Right atrium auricular region (tissue), 2 donors: ENCODE measurements around the gene NF1. TPM values are rescaled to one million over a fixed set of nuclear protein-coding genes. Genes with fewer than 3 reads are reported as not detected.
A peak's percentile ranks its signal among the peaks of the same experiment; 100 is the strongest.

Experiments
- DNase-seq: peaks from one replicate; pipeline ENCODE4 v3.0.0-alpha.2; 2019; ENCODE audit warnings: low spot score
- H3K27ac ChIP-seq, 2 donors: fragments of 200-600 bp; sonication (generic); 1 replicate in 1 of 2; 2 replicates in 1 of 2; pipeline ENCODE4 v1.5.1; 2016 to 2019
- H3K27me3 ChIP-seq, 2 donors: fragments of 200-600 bp; sonication (generic); one replicate each; pipeline versions ENCODE4 v1.5.1 to v1.6.0; 2017 to 2019
- H3K36me3 ChIP-seq: fragments of 200-600 bp; sonication (generic); one replicate; pipeline ENCODE4 v1.5.1; 2016
- H3K4me1 ChIP-seq, 2 donors: fragments of 200-600 bp; sonication (generic); one replicate each; pipeline versions ENCODE4 v1.5.1 to v1.6.0; 2017 to 2019
- H3K4me3 ChIP-seq, 2 donors: fragments of 200-600 bp; sonication (generic); 1 replicate in 1 of 2; 2 replicates in 1 of 2; pipeline ENCODE4 v1.5.1; 2017 to 2019; ENCODE audit warnings: mild to moderate bottlenecking in 1 of 2, moderate library complexity in 1 of 2
- H3K9me3 ChIP-seq, 2 donors: fragments of 200-600 bp; sonication (generic); one replicate each; pipeline ENCODE4 v1.5.1; 2019
- total RNA-seq, 2 donors: library from RNA; depleted of rRNA; stranded (reverse); fragments of >200 nt; gene quantifications; one replicate each; pipeline ENCODE4 v1.1.0, GENCODE V29; 2016
- TF ChIP-seq, protein P1 (sequence below), 2 donors: fragments of 200-600 bp; sonication (generic); IDR thresholded peaks; one replicate each; pipeline ENCODE4 v1.5.1; 2019; ENCODE audit warnings: antibody characterized with exemption in 2 of 2

NF1 gene
- total RNA-seq, 2 donors from 2014 or later: 47.5 to 51.4 TPM

DNA sequence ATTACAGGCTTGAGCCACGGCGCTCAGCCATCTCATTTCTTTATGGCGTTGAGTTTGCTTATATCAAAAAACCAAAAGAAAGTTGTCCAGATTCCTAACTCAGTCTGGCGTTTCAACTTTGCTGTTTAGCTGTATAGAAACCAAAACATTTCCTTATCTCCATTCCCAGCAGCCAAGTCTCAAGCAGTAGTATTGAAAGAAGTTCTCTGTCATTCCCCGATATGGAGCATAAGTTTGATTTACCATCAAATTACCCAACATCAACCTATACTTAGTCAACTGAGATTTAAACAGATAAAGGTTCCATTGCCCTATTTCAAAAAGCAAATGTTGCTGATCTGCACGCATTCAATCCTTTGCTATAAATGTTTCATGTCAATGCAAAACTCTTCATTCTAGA, 269.2 kb downstream of the NF1 start:
- peaks cover 12% of the 10 kb centered on the region for H3K36me3 ChIP-seq
- H3K27ac ChIP-seq: no peak overlapping the region
- H3K4me3 ChIP-seq: no peak overlapping the region
- DNase-seq: no peak
- no peaks in the 10 kb centered on the region for H3K9me3 ChIP-seq
- H3K4me1 ChIP-seq: no peaks in the 10 kb centered on the region
- no peaks in the 10 kb centered on the region for H3K27me3 ChIP-seq
- TF ChIP-seq, protein P1, sequence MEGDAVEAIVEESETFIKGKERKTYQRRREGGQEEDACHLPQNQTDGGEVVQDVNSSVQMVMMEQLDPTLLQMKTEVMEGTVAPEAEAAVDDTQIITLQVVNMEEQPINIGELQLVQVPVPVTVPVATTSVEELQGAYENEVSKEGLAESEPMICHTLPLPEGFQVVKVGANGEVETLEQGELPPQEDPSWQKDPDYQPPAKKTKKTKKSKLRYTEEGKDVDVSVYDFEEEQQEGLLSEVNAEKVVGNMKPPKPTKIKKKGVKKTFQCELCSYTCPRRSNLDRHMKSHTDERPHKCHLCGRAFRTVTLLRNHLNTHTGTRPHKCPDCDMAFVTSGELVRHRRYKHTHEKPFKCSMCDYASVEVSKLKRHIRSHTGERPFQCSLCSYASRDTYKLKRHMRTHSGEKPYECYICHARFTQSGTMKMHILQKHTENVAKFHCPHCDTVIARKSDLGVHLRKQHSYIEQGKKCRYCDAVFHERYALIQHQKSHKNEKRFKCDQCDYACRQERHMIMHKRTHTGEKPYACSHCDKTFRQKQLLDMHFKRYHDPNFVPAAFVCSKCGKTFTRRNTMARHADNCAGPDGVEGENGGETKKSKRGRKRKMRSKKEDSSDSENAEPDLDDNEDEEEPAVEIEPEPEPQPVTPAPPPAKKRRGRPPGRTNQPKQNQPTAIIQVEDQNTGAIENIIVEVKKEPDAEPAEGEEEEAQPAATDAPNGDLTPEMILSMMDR (IDR thresholded peaks at IDR 0.05): no peak

DNA sequence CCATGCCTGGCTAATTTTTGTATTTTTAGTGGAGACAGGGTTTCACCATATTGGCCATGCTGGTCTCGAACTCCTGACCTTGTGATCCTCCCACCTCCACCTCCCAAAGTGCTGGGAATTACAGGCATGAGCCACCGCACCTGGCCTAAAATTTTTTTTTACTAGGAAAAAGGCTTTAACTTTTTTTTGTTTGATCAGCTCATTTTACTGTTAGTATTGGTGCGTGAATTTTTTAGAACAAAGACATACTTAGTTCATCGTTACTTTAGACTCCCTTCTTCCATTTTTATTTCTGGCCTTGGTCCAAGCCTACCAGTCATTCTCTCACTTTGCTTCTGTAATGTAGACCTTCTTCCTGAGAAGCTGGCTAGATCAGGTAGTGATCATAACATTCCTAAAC, 271.3 kb downstream of the NF1 start:
- no peak overlapping the region for H3K27ac ChIP-seq
- TF ChIP-seq, protein P1 (IDR thresholded peaks at IDR 0.05): no peak
- H3K27me3 ChIP-seq: no peaks in the 10 kb centered on the region
- DNase-seq: no peak
- no peaks in the 10 kb centered on the region for H3K9me3 ChIP-seq
- no peaks in the 10 kb centered on the region for H3K4me1 ChIP-seq
- H3K4me3 ChIP-seq: no peak overlapping the region
- peaks cover 19% of the 10 kb centered on the region for H3K36me3 ChIP-seq

DNA sequence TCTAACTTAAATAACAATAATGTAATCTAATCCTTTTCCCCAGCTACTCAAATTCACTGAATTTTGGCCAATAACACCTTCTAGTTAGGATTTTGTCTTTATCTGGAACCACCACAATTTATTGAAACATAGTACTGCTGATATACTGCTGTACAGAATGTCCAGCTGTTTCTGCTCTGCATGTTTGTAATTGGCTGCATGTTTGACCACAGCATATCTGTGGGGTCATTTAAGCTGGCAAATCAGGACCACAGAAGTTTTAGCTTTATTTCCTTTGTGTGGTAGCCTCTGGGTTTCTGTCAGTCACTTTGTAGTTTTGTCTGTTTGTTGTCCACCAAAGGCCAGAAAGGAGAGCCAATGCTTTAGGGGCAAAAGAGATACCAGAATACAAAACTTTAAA, 274.5 kb downstream of the NF1 start:
- DNase-seq: no peak
- no peaks in the 10 kb centered on the region for H3K9me3 ChIP-seq
- no peak overlapping the region for H3K4me3 ChIP-seq
- no peaks in the 10 kb centered on the region for H3K4me1 ChIP-seq
- no peaks in the 10 kb centered on the region for H3K27me3 ChIP-seq
- no peak overlapping the region for H3K27ac ChIP-seq
- TF ChIP-seq, protein P1 (IDR thresholded peaks at IDR 0.05): no peak
- peaks cover 12% of the 10 kb centered on the region for H3K36me3 ChIP-seq

DNA sequence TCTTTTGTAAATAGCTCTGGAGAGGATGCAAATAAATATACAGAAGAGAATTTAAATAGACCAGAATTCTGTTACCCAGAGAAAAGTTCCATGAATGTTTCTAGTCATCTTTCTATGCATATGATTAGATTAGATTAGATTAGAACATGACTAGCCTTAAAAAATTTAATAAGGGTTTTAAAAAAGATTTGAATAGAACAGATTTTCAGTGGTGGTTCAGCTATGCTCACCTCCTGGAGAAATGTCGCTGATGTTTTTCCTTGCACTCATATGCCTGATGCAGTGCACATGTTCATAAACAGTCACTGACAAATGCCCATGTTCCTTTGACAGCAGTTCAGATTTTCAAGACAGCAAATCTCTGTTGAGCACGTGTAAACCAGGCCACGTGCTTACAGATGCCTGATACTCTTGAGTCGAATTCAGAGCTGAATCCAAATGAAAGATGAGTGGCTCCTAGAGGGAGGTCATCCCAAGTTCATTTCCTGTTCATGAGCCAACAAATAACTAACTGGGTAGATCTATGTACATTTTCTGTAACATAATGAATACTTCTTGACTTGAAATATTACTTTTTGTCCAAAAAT, 276.8 kb downstream of the NF1 start:
- Histone ChIP-seq H3K27ac (no peak overlapping the region), H3K9me3 (no peaks in the 10 kb centered on the region), H3K36me3 (peaks cover 18% of the 10 kb centered on the region), H3K27me3 (no peaks in the 10 kb centered on the region), H3K4me3 (no peak overlapping the region), H3K4me1 (no peaks in the 10 kb centered on the region)
- TF ChIP-seq, protein P1 (IDR thresholded peaks at IDR 0.05): no peak
- no peak for DNase-seq

DNA sequence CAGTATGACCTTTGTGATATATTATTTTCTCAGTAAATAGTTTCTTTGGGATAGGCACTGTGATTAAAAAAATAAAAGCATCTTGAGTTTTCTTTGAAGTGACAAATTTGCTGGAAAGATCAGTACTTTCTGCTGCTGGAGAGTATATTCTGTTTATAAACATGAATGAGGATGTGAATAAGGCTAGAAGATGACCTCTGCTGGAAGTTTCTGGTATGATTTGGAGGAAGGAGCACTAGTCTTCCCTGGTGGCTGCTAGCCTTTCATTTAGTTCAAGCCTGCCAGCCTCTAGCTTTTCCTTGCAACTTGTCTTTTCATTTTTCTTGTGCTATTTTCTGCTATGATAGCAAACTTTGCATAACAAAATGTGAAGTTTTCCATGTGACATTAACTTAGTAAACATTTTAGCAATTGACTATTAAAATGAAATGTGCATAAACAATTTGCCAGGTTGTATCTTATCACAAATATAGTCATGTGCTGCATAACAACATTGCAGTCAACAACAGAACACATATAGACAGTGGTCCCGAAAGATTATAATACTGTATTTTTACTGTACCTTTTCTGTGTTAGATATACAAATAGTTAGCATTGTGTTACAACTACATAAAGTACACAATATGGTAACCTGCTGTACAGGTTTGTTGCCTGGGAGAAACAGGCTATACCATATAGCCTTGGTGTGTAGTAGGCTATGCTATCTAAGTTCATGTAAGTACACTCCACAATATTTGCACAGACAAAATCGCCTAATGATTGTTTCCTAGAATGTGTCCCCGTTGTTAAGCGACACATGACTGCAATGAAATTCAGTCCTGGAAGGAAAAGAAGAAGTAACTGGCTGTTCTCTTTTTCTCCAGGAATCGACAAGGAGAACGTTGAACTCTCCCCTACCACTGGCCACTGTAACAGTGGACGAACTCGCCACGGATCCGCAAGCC, 278.6 kb downstream of the NF1 start:
- no peak for DNase-seq
- TF ChIP-seq, protein P1 (IDR thresholded peaks at IDR 0.05): peak; percentile 13 to 61
- Histone ChIP-seq H3K4me1 (no peaks in the 10 kb centered on the region), H3K36me3 (peaks cover 22% of the 10 kb centered on the region), H3K27ac (no peak overlapping the region), H3K9me3 (no peaks in the 10 kb centered on the region), H3K27me3 (no peaks in the 10 kb centered on the region), H3K4me3 (no peak overlapping the region)
